Activated CD8-positive, alpha-beta memory T cell treated with anti-CD3 and anti-CD28 coated beads for 24 hours (primary cell): ENCODE results near the gene ASIC4.

Experiments
- DNase-seq: peaks from one replicate; pipeline ENCODE4 v3.0.0-alpha.2; 2020

The ASIC4 gene

GRCh38 chr2:219516888-219517287, 2.6 kb downstream of the ASIC4 start:
- DNase-seq: no peak

GRCh38 chr2:219517954-219518778, 3.9 kb downstream of the ASIC4 start:
- no peak for DNase-seq

- DNase-seq: no peak
These were observed 5.2 kb downstream of the ASIC4 start for GRCh38 chr2:219519526-219519916.

- no peak for DNase-seq
These were observed 5.8 kb downstream of the ASIC4 start for GRCh38 chr2:219520079-219520478.

GRCh38 chr2:219521066-219521880, 7.0 kb downstream of the ASIC4 start:
- DNase-seq: no peak

- no peak for DNase-seq
These were observed 8.1 kb downstream of the ASIC4 start for GRCh38 chr2:219522111-219523030.

GRCh38 chr2:219523031-219523671, 8.9 kb downstream of the ASIC4 start:
- DNase-seq: no peak

DNA sequence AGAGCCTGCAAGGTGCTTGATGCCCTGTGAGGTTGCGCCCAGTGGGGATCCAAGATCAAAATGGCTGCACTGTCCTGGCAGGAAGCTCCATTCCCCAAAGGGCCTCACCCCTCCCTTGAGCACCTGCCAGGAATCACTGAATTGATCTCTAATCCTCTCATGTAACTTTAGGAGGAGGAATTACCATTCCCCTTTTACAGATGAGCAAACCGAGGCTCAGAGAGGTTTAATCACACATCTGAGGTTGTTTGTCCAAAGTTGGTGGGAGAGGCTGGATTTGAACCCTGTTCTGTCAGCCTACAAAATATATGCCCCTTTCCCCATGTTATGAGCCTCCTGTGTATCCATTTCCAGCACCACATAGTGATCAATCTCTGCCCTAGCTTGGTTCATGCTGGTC, 10.5 kb downstream of the ASIC4 start:
- no peak for DNase-seq

DNA sequence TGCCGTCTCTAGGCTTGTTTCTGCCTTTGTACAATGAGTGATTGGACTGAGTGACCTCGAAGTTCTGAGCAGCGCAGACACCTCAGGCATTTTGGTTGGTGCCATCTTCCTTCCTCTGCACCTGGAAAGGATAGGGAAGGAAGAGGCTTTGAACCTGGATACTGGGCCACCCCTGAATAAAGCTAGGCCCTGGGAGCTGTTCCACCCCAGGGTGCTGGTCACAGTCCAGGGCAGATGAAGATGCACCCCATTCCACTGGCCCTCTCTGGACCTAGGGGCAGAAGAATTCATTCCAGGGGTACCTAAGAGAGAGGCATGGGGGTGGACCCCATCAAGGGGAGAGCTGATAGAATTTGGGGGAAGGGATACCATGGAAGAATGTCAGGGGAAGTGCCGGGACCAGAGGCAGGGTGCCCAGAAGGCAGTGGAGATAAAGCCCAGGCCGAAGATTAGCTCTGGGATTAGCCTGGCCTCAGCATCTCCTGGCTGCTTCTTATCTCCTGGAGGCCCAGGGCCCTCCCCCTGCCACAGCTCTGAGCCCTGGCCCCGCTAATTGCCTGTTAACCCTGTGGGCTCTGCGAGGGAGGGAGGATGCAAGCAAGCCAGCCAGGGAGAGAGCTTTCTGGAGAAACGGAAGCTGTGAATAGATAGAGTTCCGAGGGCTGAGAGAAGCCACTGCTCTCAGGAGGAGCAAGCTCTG, 11.4 kb downstream of the ASIC4 start:
- no peak for DNase-seq

GRCh38 chr2:219526320-219527075, 12.2 kb downstream of the ASIC4 start:
- no peak for DNase-seq

- DNase-seq: no peak
These were observed 12.8 kb downstream of the ASIC4 start for GRCh38 chr2:219527076-219527394.

- no peak for DNase-seq
These were observed 13.2 kb downstream of the ASIC4 start for GRCh38 chr2:219527472-219527871.

GRCh38 chr2:219530048-219530963, 16.0 kb downstream of the ASIC4 start:
- peak; percentile 95 for DNase-seq

- no peak for DNase-seq
These were observed 17.5 kb downstream of the ASIC4 start for GRCh38 chr2:219531639-219532377.

DNA sequence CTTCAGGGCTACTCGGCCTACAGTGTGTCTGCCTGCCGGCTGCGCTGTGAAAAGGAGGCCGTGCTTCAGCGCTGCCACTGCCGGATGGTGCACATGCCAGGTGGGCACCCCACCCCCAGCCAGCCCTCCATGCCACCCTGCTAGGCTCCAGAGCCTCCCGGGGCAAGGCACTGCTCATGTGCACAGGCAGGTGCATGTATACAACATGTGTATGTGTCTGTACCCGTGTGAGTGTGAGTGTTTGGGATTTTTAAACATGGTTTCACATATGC, 18.0 kb downstream of the ASIC4 start:
- DNase-seq: no peak

GRCh38 chr2:219533930-219534661, 19.8 kb downstream of the ASIC4 start:
- DNase-seq: no peak

DNA sequence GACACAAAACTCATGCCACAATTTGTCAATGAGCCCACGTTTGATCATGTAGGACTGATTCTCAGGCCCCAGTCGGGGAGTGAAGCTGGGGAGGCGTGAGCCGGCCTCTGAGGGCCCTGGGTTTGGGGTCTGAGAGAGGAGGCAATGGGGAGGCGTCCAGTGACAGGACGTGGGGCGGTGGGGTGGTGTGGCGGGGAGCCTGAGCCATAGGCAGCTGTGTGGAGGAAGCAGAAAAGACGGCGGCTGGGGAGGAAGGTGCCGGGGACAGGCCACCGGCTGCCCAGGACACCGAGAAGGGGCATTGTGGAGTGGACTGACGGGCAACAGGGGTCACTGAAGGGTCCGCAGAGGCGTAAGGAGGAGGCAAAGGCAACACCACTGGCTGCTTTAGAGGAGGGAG, 22.1 kb downstream of the ASIC4 start:
- no peak for DNase-seq

DNA sequence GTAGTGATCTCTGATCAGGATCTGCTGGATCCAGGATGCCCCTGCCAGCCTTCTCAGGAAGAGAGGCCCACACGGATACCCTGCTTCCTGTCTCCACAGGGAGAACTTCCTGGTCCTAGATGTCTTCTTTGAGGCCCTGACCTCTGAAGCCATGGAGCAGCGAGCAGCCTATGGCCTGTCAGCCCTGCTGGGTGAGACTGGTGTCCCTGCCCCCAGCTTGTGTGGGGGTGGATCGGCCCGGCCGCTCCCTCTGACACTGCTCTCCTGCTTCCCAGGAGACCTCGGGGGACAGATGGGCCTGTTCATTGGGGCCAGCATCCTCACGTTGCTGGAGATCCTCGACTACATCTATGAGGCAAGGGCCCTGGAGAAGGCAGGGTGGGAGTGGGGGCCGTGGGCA, 22.7 kb downstream of the ASIC4 start:
- DNase-seq: no peak
